Liver (tissue), 9 donors: ENCODE data around the gene RPGRIP1L. TPM values are rescaled to one million over a fixed set of nuclear protein-coding genes. Genes with fewer than 3 reads are reported as not detected.

ENCODE experiments used
- DNase-seq: peaks from one replicate; pipeline ENCODE4 v3.0.0-alpha.2; 2017; ENCODE audit warnings: low spot score
- H3K27ac ChIP-seq, 2 donors: one replicate each; pipeline ENCODE4 v1.7.0; 2013; ENCODE audit warnings: inconsistent platforms in 2 of 2, low read length in 2 of 2, control low read depth in 1 of 2, low read depth in 1 of 2, mild to moderate bottlenecking in 1 of 2
- H3K27me3 ChIP-seq, 4 donors: one replicate each; pipeline versions ENCODE4 v1.6.1 to v1.7.0; 2013; ENCODE audit warnings: low read length in 3 of 4, inconsistent platforms in 1 of 4, mild to moderate bottlenecking in 1 of 4, moderate library complexity in 1 of 4; ENCODE audit not compliant: control insufficient read depth in 4 of 4, insufficient read depth in 4 of 4
- H3K36me3 ChIP-seq, 4 donors: one replicate each; pipeline versions ENCODE4 v1.6.1 to v1.7.0; 2013; ENCODE audit warnings: low read length in 3 of 4, mild to moderate bottlenecking in 3 of 4, low read depth in 1 of 4, moderate library complexity in 1 of 4; ENCODE audit not compliant: control insufficient read depth in 4 of 4, insufficient read depth in 3 of 4
- H3K4me1 ChIP-seq, 4 donors: one replicate each; pipeline versions ENCODE4 v1.6.1 to v1.7.0; 2013; ENCODE audit warnings: low read length in 3 of 4, mild to moderate bottlenecking in 3 of 4, moderate library complexity in 1 of 4; ENCODE audit not compliant: control insufficient read depth in 4 of 4, insufficient read depth in 4 of 4
- H3K4me3 ChIP-seq, 3 donors: one replicate each; pipeline versions ENCODE4 v1.6.1 to v1.7.0; 2013; ENCODE audit warnings: low read length in 3 of 3, control low read depth in 1 of 3, low read depth in 1 of 3, mild to moderate bottlenecking in 1 of 3
- H3K9ac ChIP-seq, 2 donors: one replicate each; pipeline ENCODE4 v1.7.0; 2013; ENCODE audit warnings: low read length in 2 of 2, mild to moderate bottlenecking in 2 of 2, moderate library complexity in 2 of 2, control low read depth in 1 of 2, low read depth in 1 of 2
- H3K9me3 ChIP-seq, 4 donors: one replicate each; pipeline versions ENCODE4 v1.6.1 to v1.7.0; 2013; ENCODE audit warnings: low read length in 3 of 4; ENCODE audit not compliant: control insufficient read depth in 4 of 4
- EGR1 ChIP-seq, 2 donors: IDR thresholded peaks; 2 replicates each; pipeline ENCODE4 v1.6.1; 2016 to 2018; ENCODE audit warnings: antibody characterized with exemption in 2 of 2, low read depth in 2 of 2
- FOXA1 ChIP-seq: IDR thresholded peaks from 2 replicates; pipeline ENCODE4 v1.6.1; 2016; ENCODE audit warnings: antibody characterized with exemption
- FOXA2 ChIP-seq: IDR thresholded peaks from 2 replicates; pipeline ENCODE4 v1.6.1; 2016; ENCODE audit warnings: antibody characterized with exemption
- GABPA ChIP-seq, 2 donors: IDR thresholded peaks in 1 of 2; conservative IDR thresholded peaks in 1 of 2; 2 replicates each; pipeline ENCODE4 v1.6.1; 2016; ENCODE audit warnings: antibody characterized with exemption in 2 of 2, mild to moderate bottlenecking in 1 of 2, moderate library complexity in 1 of 2
- HNF4A ChIP-seq, 2 donors: conservative IDR thresholded peaks; 2 replicates each; pipeline ENCODE4 v1.6.1; 2016; ENCODE audit warnings: antibody characterized with exemption in 2 of 2, mild to moderate bottlenecking in 2 of 2
- MAX ChIP-seq: IDR thresholded peaks from 2 replicates; pipeline ENCODE4 v1.6.1; 2016; ENCODE audit warnings: antibody characterized with exemption
- NR2F2 ChIP-seq: IDR thresholded peaks from 2 replicates; pipeline ENCODE4 v1.6.1; 2016; ENCODE audit warnings: antibody characterized with exemption
- RAD21 ChIP-seq, 2 donors: IDR thresholded peaks; 2 replicates each; pipeline ENCODE4 v1.6.1; 2016; ENCODE audit warnings: antibody characterized with exemption in 2 of 2, mild to moderate bottlenecking in 2 of 2
- RXRA ChIP-seq, 2 donors: IDR thresholded peaks; 2 replicates each; pipeline ENCODE4 v1.6.1; 2017 to 2018; ENCODE audit warnings: antibody characterized with exemption in 2 of 2, mild to moderate bottlenecking in 1 of 2
- SP1 ChIP-seq: IDR thresholded peaks from 2 replicates; pipeline ENCODE4 v1.6.1; 2018; ENCODE audit warnings: antibody characterized with exemption, mild to moderate bottlenecking
- TAF1 ChIP-seq: conservative IDR thresholded peaks from 2 replicates; pipeline ENCODE4 v1.6.1; 2016; ENCODE audit warnings: antibody characterized with exemption, mild to moderate bottlenecking
- YY1 ChIP-seq: IDR thresholded peaks from 2 replicates; pipeline ENCODE4 v1.6.1; 2016; ENCODE audit warnings: antibody characterized with exemption, mild to moderate bottlenecking
- ZBTB33 ChIP-seq: IDR thresholded peaks from 2 replicates; pipeline ENCODE4 v1.6.1; 2016; ENCODE audit warnings: antibody characterized with exemption
- WGBS: extraction: QIAGEN DNeasy Blood & Tissue Kit; methylation state at CpG from one replicate; pipeline ENCODE4 v1.1.7; 2013; 5-methylcytosine and 5-hydroxymethylcytosine counted together
- polyA plus RNA-seq, 2 donors: library from polyadenylated mRNA; stranded (reverse) in 1 of 2; unstranded in 1 of 2; fragments of 200-250 nt in 1 of 2; fragments of >200 nt in 1 of 2; fragmentation: Nextera tagmentation in 1 of 2; extraction: Ambion mirVana in 1 of 2; gene quantifications; one replicate each; pipeline versions ENCODE4 v1.2.1 to v1.2.3, GENCODE V29; 2013 to 2015
- total RNA-seq, 2 donors: library from RNA; depleted of rRNA; stranded (reverse); fragments of >200 nt; gene quantifications; one replicate each; pipeline ENCODE4 v1.2.3, GENCODE V29; 2014
- TF ChIP-seq, protein P1 (sequence below): fragments of 150-350 bp; IDR thresholded peaks from 2 replicates; pipeline ENCODE4 v1.5.1; 2017; ENCODE audit warnings: improper control_type of control experiment, low read depth, low read length; ENCODE audit not compliant: missing input control
- TF ChIP-seq, protein P2 (sequence below): IDR thresholded peaks from 2 replicates; pipeline ENCODE4 v1.6.1; 2016; ENCODE audit warnings: antibody characterized with exemption, mild to moderate bottlenecking
- donor health status: healthy.
- donor health status: healthy.
- donor health status: healthy.
- donor health status: healthy.
- donor health status: healthy.

The RPGRIP1L gene
- total and polyA plus RNA-seq, 4 donors, result 0.46 to 1.4 (median 0.89) TPM

DNA sequence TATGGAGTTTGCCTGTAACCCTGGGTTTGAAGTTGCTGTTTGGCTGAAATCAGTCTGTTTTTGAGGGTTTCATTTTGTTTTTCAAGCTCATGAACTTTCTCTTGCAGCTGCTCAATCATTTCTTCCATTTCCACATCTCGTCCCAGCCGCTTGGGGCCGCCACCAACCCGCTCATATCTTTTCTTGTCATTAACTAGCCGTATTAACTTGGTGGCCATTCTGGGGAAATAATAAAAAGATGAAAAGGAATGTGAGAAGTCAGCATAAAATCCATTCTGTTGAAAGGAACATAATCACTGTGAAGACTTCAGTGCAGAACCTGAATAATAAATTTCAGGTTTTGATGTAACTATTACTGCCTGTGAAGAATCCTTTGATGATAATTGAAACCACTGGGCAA is 11.5 kb downstream of the RPGRIP1L start:
- DNase-seq, result no peak
- Histone ChIP-seq H3K4me3 (no peak overlapping the region), H3K9me3 (no peaks in the 10 kb centered on the region), H3K36me3 (no peaks in the 10 kb centered on the region), H3K9ac (no peak overlapping the region), H3K27ac (no peak overlapping the region), H3K27me3 (no peaks in the 10 kb centered on the region), H3K4me1 (no peaks in the 10 kb centered on the region)
- WGBS, result 94% methylated on average over 5 of the region's 5 CpGs
- TF ChIP-seq HNF4A (conservative IDR thresholded peaks at IDR 0.05) (no peak), RAD21 (IDR thresholded peaks at IDR 0.05) (peak in 1 of 2 donors; percentile 17)

- Histone ChIP-seq H3K4me1 (no peaks in the 10 kb centered on the region), H3K9me3 (no peaks in the 10 kb centered on the region), H3K9ac (no peak overlapping the region), H3K36me3 (no peaks in the 10 kb centered on the region), H3K4me3 (no peak overlapping the region), H3K27me3 (no peaks in the 10 kb centered on the region), H3K27ac (no peak overlapping the region)
- WGBS, result 94% methylated on average over 2 of the region's 2 CpGs
- no peak for DNase-seq
- TF ChIP-seq YY1, result no peak
- TF ChIP-seq ZBTB33, result no peak
- TF ChIP-seq, protein P1, sequence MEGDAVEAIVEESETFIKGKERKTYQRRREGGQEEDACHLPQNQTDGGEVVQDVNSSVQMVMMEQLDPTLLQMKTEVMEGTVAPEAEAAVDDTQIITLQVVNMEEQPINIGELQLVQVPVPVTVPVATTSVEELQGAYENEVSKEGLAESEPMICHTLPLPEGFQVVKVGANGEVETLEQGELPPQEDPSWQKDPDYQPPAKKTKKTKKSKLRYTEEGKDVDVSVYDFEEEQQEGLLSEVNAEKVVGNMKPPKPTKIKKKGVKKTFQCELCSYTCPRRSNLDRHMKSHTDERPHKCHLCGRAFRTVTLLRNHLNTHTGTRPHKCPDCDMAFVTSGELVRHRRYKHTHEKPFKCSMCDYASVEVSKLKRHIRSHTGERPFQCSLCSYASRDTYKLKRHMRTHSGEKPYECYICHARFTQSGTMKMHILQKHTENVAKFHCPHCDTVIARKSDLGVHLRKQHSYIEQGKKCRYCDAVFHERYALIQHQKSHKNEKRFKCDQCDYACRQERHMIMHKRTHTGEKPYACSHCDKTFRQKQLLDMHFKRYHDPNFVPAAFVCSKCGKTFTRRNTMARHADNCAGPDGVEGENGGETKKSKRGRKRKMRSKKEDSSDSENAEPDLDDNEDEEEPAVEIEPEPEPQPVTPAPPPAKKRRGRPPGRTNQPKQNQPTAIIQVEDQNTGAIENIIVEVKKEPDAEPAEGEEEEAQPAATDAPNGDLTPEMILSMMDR, result no peak
- TF ChIP-seq NR2F2, result no peak
- TF ChIP-seq RAD21 (IDR thresholded peaks at IDR 0.05), result no peak
- no peak for TF ChIP-seq FOXA2
- TF ChIP-seq MAX, result no peak
- TF ChIP-seq FOXA1, result no peak
- TF ChIP-seq HNF4A (conservative IDR thresholded peaks at IDR 0.05), result no peak
- no peak for TF ChIP-seq SP1
- TF ChIP-seq, protein P2, sequence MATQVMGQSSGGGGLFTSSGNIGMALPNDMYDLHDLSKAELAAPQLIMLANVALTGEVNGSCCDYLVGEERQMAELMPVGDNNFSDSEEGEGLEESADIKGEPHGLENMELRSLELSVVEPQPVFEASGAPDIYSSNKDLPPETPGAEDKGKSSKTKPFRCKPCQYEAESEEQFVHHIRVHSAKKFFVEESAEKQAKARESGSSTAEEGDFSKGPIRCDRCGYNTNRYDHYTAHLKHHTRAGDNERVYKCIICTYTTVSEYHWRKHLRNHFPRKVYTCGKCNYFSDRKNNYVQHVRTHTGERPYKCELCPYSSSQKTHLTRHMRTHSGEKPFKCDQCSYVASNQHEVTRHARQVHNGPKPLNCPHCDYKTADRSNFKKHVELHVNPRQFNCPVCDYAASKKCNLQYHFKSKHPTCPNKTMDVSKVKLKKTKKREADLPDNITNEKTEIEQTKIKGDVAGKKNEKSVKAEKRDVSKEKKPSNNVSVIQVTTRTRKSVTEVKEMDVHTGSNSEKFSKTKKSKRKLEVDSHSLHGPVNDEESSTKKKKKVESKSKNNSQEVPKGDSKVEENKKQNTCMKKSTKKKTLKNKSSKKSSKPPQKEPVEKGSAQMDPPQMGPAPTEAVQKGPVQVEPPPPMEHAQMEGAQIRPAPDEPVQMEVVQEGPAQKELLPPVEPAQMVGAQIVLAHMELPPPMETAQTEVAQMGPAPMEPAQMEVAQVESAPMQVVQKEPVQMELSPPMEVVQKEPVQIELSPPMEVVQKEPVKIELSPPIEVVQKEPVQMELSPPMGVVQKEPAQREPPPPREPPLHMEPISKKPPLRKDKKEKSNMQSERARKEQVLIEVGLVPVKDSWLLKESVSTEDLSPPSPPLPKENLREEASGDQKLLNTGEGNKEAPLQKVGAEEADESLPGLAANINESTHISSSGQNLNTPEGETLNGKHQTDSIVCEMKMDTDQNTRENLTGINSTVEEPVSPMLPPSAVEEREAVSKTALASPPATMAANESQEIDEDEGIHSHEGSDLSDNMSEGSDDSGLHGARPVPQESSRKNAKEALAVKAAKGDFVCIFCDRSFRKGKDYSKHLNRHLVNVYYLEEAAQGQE, result no peak
These were observed 12.9 kb downstream of the RPGRIP1L start for GRCh38 chr16:53690771-53691170.

- Histone ChIP-seq H3K4me1 (no peaks in the 10 kb centered on the region), H3K27me3 (no peaks in the 10 kb centered on the region), H3K27ac (no peak overlapping the region), H3K4me3 (no peak overlapping the region), H3K9me3 (no peaks in the 10 kb centered on the region), H3K9ac (no peak overlapping the region), H3K36me3 (no peaks in the 10 kb centered on the region)
- DNase-seq, result no peak
- WGBS, result 95% methylated on average over 3 of the region's 3 CpGs
- TF ChIP-seq GABPA (IDR thresholded peaks at IDR 0.05 in 1 of 2, conservative IDR thresholded peaks at IDR 0.05 in 1 of 2), result no peak
- no peak for TF ChIP-seq RAD21 (IDR thresholded peaks at IDR 0.05)
- TF ChIP-seq RXRA (IDR thresholded peaks at IDR 0.05), result no peak
- TF ChIP-seq, protein P2, result no peak
- TF ChIP-seq TAF1, result no peak
- no peak for TF ChIP-seq EGR1 (IDR thresholded peaks at IDR 0.05; ENCODE audit: low read depth in 2 of 2)
- TF ChIP-seq ZBTB33, result no peak
- TF ChIP-seq FOXA1, result no peak
- no peak for TF ChIP-seq YY1
These were observed 14.0 kb downstream of the RPGRIP1L start for GRCh38 chr16:53689636-53690035.
